GM21528 (cell line): Measurements from ENCODE around the gene RBM20.
"Not testable (repeated sequence)": the region's sequence is repeated elsewhere in the genome, so short reads cannot be mapped to it uniquely, and the experiment has no call there.

Experiments used
- ATAC-seq: cut with Tn5 transposase; IDR thresholded peaks from one replicate; pipeline ENCODE4 v1.9.1; 2021; ENCODE audit warnings: mild to moderate bottlenecking, moderate library complexity; ENCODE audit not compliant: unreplicated experiment, low FRiP score

The RBM20 gene

DNA sequence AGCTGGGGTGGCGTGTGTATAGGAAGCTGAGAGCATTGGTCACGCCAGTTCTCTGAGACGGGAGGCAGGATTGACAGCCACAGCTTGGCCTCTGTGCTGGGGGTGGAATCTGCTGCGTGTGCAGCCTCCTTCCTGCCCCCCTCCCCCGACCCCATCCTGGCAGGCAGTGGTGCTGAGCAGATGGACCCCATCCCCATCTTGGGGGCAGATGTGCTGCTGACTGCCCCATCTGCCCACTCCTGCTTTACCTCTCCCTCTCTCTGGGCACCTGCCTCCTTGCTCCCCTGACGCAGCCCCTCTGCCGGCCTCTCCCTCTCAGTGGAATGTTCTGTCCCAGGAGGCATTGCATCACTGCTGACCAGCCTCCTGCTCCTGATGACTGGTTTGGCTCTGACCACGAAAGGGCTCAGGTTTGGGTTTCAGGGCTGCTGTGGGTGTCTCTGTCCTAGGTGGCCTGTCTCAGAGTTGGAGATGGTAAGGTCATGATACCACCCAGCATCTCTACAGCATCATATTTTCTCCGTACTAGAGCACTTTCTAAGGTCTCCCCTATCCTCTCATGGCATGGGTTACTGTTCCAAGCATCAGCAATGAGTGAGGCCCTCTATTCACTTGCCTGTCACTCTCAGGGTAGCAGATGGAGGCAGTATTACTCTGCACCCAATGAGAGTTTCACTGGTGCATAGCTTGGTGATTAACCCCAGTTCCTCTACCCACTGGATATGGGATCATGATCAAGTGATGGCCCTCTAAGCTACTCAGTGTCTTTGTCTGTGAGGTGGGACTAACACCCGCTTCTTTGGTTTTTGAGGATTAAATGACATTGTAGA lies 81.9 kb downstream of the RBM20 start:
- ATAC-seq, result no peak

DNA sequence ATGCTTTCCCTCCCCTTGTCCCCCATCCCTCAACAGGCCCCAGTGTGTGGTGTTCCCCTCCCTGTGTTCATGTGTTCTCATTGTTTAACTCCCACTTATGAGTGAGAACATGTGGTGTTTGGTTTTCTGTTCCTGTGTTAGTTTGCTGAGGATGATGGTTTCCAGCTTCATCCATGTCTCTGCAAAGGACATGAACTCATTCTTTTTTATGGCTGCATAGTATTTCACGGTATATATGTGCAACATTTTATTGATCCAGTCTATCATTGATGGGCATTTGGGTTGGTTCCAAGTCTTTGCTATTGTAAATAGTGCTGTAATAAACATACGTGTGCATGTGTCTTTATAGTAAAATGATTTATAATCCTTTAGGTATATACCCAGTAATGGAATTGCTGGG lies 83.6 kb downstream of the RBM20 start:
- ATAC-seq, result not testable (repeated sequence)

DNA sequence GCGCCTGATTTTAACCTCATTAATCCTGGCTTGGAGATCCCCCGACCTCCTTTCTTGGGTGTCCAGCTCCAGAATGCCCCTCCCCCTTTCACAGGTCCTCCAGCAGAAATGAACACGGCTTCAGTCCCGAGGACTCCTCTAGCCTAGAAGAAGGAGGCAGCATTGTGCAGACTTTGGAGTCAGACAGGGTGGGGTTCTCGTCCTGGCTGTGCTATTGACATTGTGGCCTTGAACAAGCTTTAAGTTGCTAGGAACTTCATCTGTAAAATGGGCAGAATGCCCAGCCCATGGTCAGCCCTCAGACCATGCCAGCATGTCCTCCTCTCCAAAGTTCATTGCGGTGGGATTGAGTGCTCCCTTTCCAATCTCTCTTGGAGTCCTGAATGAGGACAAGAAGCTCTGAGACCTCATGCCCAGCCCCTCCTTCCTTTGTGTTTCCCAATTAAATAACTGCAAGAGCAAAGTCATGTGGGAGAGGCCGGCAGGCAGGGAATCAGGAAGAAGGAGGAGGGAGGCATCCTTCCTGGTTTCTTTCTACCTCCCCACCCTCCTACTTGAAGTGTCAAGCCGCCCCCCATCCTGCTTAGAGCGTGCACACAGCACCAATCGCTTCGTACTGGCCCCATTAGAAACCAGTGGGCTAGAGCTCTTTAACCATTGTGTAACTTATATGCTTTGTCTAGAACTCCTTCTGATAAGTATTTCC lies 86.4 kb downstream of the RBM20 start:
- no peak for ATAC-seq

DNA sequence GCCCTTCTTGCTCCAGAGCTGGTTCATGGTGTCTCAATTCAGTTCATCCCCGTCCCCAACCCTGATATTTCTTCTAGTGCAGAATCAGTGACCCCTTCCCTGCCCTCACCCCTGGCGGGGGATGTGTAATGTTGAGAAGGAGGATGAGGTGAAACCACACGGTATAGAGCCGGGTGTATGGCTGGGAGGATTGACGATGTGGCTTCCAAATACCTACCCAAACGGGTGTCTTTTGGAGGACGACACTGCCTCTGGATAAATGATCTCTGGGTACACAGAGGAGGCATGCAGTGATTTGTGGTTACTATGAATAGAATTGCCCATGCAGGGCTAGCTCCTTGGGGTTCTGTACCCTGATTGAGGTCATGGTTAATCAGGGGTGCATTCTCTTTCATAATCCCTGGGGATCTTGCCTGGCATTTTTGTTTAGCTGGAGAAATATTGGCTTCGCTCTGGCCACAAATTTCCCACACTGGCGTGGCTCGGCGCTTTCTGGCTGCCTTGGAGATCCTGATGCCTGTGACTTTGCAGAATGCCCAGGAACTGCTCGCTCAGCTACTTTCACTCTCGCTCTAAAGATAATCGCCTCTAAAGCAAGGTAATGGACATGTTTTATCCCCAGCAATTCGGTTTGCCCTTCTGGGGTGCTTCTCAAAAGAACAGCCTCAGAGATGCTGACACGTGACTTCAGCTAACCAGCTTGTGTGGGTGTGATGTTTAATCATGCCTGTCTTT lies 89.2 kb downstream of the RBM20 start:
- no peak for ATAC-seq

DNA sequence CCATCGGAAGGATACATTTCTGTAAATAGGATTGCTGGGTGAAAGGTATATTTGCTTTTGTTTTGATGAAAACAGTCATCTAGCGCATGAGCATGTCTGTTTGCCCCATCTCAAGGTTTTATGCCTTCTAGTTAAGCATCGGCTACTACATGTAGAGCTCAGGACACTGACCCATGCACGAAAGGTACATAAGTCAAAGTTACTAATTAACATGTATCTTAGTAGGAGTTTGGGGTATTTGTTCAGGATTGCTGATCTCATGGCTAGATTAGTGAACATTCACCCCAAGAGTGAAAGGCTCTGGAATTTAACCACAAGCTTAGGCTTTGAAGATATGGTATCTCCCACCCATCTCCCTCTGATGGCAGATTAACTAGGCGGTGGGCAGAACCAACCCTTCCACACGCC lies 91.5 kb downstream of the RBM20 start:
- no peak for ATAC-seq

DNA sequence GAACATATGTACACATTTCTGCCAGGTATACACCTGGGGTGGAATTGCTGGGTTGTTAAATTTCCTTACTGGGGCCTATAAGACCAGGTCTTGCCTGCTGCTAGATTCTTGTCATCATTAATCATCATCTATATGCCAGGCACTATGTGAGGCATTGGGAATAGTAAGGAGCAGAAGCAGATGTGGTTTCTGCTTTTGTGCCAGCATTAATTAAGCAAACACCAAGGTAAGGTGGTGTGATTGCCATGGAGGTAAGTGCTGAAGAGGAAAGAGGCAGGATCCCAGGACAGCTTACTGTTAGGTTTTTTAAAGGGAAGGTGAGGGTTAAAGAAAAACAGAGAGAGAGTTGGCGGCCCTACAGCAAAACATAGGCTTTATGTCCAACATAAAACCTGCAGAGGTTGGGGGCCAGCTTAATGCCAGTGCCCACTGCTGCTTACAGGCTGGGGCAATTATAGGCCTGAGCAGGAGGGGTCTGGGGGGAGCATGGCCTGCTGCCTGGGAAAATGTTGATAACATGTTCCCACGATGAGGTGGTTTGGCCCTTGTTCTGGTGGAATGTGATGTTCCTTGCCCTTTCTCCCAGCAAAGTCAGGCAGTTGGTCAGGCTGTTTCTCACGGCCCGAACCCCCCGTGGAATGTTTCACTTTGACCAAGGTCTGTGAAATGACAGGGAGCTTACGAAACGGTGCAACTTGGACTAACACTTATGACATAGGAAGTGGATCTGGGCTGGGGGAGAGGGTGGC lies 93.9 kb downstream of the RBM20 start:
- ATAC-seq, result no peak

DNA sequence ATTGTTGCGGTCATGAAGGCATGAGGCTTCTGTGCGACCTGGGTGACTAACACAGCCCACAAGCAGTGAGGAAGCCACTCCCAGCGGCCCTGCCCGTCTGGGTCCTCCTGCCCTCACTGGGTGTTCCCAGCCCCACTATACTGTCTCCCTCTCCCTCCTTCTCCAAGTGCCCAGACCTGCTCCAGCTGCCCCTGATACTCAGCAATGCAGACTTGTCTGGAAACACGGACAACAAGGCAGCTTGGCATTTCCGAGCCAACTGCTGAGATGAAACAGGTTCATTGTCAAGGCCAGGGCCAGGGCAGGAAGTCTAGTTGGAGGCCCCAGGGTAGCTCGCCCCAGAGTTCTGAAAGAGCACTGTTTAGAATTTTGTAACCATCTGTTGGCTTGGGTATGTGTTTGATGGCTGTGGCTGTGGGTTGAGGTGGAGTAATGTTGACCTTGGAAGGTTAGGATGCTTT lies 95.7 kb downstream of the RBM20 start:
- ATAC-seq, result no peak

DNA sequence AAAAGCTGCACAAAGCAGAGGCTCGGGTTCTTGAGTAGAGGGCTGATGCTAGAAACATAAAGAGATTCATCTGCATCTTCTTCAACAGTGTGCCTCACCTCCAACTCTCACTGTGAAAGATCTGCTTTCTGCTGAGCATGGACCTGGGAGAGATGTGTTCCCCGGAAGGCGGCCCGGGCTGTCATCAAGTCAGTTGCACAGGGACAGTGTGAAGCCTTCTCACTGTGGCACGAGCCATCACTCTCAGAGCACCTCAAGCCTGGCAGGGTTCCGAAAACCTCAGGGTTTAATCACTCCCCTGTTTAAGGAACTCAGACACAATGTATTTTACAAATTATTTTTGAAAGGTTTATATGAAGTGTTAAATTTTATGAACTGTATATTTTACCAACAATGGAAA lies 98.7 kb downstream of the RBM20 start:
- ATAC-seq, result no peak

DNA sequence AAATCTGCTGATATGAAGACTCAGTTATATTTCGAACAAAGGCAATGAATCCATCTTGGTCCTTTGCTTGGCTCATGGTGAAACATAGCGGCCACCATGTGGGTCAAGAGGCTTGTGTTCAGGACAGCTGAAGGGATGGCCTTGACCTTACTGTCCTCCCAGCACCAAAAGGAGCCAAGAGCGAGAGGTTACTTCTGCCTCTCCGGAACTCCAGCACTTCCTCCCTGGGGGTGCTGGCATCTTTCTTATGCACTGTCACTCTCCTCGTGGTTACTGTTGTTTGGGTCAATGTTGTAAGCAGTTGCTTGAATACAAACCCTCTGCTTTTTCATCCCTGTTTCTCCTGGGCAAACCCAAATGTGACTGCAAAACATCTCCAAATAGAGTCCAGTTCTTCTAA lies 100.6 kb downstream of the RBM20 start:
- no peak for ATAC-seq

DNA sequence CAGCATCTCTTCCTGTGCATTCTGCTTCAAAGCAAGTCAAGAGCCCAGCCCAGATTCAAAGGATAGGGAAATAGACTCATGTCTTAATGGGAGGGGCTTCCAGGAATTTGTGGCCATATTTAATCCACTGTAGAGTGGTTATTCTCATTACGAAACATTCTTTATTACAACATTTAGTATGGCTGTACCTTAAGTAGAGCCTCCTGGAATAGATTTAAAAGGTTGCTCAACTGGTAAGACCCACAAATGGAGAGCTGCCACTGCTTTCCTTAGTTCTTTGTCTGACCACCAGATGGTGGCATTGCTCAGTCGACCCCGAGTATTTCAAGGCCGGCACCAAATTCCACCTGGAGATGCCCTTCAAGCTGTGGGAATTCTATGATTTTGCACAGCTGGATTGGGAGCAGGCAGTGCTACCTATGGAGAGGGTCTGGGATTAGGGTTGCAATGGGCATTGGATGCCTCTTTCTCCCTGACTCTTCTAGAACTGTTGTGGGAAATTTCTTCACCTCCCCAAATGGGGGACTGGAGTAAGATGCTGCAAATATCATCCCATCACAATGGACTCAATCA lies 102.2 kb downstream of the RBM20 start:
- no peak for ATAC-seq

DNA sequence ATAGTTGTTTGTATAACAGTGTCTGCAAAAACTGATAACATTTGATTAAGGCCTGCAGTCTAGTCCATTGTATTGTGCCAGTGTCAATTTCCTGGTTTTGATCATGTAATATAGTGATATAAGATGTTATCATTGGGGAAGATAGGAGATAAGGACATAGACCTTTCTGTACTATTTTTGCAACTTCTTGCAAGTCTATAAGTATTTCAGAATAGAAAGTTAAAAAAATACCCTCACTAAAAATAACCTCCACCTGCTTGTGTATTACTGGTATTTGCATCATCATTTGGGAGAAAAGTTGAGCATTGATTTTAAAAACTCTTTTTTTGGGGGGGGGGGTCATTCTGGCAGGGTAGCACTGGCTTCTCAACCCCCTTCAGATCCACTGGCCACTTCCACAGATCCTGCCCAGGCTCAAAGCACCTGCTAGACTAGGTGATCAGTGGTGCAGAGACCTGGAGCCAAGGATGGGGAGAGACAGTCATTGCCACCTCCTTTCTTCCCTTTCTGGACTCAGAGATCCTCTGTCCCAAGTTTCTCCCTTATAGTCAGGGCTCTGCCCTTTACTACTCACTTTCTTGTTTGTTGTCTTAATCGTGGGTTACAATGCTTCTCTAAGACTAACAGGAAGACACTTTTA lies 103.0 kb downstream of the RBM20 start:
- ATAC-seq, result no peak

DNA sequence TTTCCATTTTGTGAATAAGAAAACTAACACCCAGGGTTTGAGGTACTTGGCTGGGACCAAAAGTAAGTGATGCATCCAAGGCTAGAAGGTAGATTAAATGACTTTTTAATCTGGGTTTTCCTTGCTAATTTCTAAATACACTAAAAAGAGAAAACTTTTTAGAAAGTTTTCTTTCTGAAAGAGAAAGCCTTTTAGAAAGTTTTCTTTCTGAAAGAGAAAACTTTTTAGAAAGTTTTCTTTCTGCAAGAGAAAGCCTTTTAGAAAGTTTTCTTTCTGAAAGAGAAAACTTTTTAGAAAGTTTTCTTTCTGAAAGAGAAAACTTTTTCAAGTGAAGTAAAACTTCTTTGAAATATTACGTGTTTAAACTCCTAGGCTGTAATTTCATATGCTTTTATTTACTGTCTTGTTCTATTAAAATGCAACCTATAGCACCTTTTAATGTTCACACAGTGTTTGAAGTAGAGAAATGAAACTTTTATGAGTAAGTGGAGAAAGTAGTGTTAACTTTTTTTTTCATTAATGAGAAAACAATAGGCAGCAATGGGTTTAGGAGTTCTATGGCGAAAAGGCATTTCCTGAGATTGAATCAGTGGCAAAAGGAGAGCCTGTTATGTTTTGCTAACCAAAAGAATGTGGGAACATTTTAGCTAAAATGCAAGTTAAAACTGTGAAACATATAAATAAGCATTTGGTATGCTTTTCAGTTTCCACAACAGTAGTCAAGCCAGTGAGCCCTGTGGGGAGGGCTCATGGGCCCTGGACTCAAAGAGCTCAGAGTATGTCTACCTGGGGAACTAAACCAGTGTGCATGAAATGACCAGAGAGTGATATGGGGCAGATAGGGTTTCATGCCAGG lies 103.7 kb downstream of the RBM20 start:
- no peak for ATAC-seq

DNA sequence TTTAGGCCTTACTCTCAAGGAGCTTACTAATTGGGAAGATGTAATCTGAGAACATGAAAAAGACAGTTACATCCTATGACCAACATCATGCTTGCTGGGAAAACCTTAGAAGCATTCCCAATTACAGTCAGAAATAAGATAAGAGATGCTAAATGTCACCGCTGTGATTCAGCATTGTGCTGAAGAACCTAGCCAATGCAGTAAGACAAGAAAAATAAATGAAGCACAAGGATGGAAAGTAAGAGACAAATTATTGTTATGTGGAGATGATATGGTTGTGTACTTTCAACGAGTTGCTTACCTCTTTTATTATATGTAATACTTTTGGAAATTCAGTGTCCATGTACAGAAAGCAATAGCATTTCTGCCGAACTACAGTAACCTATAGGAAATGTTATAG lies 104.8 kb downstream of the RBM20 start:
- no peak for ATAC-seq

DNA sequence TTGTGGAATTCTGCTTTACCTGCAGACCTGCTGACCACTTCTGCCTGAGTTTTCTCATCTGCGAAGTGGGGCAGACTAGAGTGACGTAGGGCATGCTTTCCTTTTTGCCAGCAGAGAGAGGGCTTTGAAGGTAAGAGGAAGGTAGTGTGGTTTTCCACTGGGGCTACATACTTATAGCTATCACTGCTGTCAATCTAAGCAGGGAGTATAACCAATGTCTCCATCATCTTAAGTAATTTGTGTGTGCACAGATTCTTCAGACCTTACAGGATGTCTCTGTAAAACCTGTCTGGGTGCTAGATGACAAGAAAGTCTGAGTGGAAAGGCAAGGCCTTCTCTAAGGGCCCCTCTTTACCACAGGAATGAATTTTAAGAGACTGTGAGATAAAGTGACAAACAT lies 106.8 kb downstream of the RBM20 start:
- no peak for ATAC-seq

DNA sequence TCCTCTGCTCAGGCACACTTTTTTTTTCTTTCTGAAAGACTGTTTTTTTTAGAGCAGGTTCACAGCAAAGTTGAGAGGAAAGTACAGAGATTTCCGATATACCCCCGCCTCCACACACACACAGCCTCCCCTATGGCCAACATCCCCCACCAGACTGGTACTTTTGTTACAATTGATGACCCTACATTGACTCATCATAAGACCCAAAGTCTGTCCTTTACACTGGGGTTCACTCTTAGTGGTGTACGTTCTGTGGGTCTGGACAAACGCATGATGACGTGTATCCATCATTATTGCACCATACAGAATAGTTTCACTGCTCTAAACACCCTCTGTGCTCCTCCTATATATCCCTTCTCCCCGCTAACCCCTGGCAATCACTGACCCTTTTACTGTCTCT lies 107.7 kb downstream of the RBM20 start:
- no peak for ATAC-seq

DNA sequence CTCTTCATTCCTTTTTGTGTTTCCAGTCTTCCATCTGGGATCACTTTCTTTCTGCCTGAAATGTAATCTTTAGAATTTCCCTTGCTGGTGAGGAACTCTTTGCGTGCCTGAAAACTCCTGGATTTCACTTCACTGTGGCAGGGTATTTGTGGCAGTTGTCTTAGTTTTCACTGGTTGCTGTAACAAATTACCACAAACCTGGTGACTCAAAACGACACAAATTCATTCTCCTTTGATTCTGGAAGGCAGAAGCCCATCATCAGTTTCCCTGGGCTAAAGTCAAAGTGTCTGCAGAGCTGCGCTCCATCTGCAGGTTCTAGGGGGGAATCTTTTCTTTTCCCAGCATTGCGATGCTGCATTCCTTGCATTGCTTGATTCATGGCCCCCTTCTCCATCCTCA lies 109.3 kb downstream of the RBM20 start:
- ATAC-seq, result no peak

DNA sequence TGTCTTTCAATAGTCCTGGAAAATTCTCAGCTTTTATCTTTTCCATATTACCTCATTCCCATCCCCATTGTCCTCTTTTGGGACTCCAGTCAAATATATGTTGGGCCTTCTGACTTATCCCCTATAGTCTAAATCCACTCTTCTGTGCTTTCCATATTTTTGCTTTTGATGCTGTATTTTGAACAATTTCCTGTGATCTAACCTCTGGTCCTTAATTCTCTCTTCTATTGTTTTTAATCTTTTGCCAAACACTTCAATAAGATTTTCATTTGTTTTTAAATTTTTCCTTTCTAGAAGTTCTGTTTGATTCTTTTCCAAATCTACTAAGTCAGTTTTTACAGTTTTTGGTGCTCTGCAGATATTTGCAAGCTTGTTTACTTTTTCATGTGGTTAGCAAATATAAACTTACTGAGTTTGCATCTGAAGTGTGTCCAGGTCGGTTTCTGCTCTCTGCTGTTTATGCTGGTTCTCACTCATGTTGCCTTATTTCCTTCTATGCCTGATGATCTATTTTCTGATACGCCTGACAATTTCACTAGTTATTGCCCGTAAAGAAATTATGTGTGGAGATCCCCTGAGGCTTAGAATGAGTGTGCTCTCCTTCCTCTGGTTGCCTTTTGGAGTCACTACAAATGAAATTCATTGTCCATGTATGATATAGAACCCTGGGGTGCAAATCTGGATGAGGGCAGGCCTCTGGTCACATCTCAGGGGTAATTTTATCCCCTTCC lies 110.4 kb downstream of the RBM20 start:
- ATAC-seq, result no peak

DNA sequence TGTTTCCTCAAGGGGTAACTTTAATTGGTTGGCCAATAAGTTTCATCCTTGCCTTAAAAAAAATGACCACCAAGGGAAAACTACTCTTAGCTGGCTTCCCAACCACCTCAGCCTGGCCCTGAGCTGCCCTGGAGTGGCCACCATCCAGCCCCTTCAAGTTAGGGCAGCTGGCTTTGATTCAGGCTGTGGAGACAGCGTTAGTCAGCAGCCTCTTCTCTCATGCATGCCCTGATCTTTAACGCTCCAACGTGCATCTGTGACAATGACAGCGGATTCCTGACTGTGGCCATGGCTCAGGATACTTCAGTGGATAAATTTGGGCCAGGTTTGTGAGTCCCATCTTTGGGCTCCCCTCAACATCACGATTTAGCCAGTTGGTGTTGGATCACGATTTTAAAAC lies 111.6 kb downstream of the RBM20 start:
- no peak for ATAC-seq
